DOHH2 (cell line): Measurements from ENCODE around the gene NUP50.

Experiments
- H3F3A ChIP-seq: fragments of 200-600 bp; sonication (generic), shearing (Covaris generic); 2 replicates; pipeline ENCODE4 v1.6.0; 2016; ENCODE audit warnings: antibody characterized with exemption, mild to moderate bottlenecking; ENCODE audit not compliant: control insufficient read depth, insufficient read depth
- H3K27ac ChIP-seq: fragments of 200-600 bp; sonication (generic); 2 replicates; pipeline ENCODE4 v1.5.1; 2014; ENCODE audit warnings: low read depth, mild to moderate bottlenecking, low read length, moderate library complexity
- H3K27me3 ChIP-seq: fragments of 200-600 bp; sonication (generic); 2 replicates; pipeline ENCODE4 v1.6.1; 2014; ENCODE audit warnings: mild to moderate bottlenecking, low read length, mixed read lengths; ENCODE audit not compliant: control insufficient read depth
- H3K36me3 ChIP-seq: fragments of 200-600 bp; sonication (generic); 2 replicates; pipeline ENCODE4 v1.6.1; 2014; ENCODE audit warnings: mild to moderate bottlenecking, low read length, moderate library complexity, mixed read lengths; ENCODE audit not compliant: control insufficient read depth
- H3K4me1 ChIP-seq: fragments of 200-600 bp; sonication (generic); 2 replicates; pipeline ENCODE4 v1.6.1; 2014; ENCODE audit warnings: mild to moderate bottlenecking, low read length, mixed read lengths; ENCODE audit not compliant: control insufficient read depth
- H3K4me2 ChIP-seq: fragments of 200-600 bp; sonication (generic); 2 replicates; pipeline ENCODE4 v1.6.0; 2014; ENCODE audit warnings: mild to moderate bottlenecking, low read length, moderate library complexity
- H3K4me3 ChIP-seq: fragments of 200-600 bp; sonication (generic); 2 replicates; pipeline ENCODE4 v1.5.1; 2014; ENCODE audit warnings: mild to moderate bottlenecking, low read length, mixed read lengths
- H3K79me2 ChIP-seq: fragments of 200-600 bp; sonication (generic); 2 replicates; pipeline ENCODE4 v1.6.1; 2014; ENCODE audit warnings: mild to moderate bottlenecking, low read length, mixed read lengths; ENCODE audit not compliant: control insufficient read depth
- H3K9me2 ChIP-seq: fragments of 200-600 bp; sonication (generic); replicated peaks from 2 replicates; pipeline ENCODE4 v1.6.1; 2014; ENCODE audit warnings: mild to moderate bottlenecking, low read length, mixed read lengths; ENCODE audit not compliant: control insufficient read depth
- H3K9me3 ChIP-seq: fragments of 200-600 bp; sonication (generic); 2 replicates; pipeline ENCODE4 v1.6.1; 2014; ENCODE audit warnings: antibody characterized with exemption, low read length, mixed read lengths; ENCODE audit not compliant: control insufficient read depth, insufficient read depth
- H4K20me1 ChIP-seq: fragments of 200-600 bp; sonication (generic); 2 replicates; pipeline ENCODE4 v1.6.0; 2014; ENCODE audit warnings: low read depth, mild to moderate bottlenecking, antibody characterized with exemption, low read length, moderate library complexity; ENCODE audit not compliant: control insufficient read depth, insufficient read depth
- EZH2phosphoT487 ChIP-seq: fragments of 200-600 bp; sonication (generic); IDR thresholded peaks from 2 replicates; pipeline ENCODE4 v1.6.1; 2017; ENCODE audit warnings: borderline replicate concordance, mild to moderate bottlenecking, antibody characterized with exemption, low read length, moderate library complexity, mixed read lengths
- TF ChIP-seq, protein P1 (sequence below): fragments of 200-600 bp; sonication (generic); IDR thresholded peaks from one replicate; pipeline ENCODE4 v1.5.1; 2014; ENCODE audit warnings: antibody characterized with exemption, mild to moderate bottlenecking, low read depth, low read length; ENCODE audit not compliant: poor library complexity, severe bottlenecking

NUP50 gene

DNA sequence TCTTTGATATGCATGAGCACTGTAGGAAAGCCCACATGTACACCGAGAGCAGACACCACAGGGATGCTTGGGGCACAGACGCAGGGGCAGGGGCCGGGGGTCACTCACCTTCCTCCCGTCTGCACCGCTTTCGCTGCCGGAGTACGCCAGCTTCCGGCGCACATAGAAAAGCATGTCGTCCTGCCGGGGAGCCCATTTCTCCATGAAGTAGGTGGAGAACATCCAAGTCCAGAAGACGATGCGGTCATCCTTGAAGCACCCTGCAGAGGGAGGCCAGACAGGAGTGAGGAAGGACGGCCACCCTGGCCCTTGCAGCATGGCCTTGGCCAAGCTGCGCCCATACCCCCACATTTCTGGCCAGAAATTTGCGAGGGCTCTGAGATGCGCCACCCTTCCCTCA lies 48.1 kb downstream of the NUP50 start:
- Histone ChIP-seq H4K20me1 (0 out of 2 replicates have a peak, but pooled peaks cover 5% of the 10 kb centered on the region), H3K4me3 (no peak overlapping the region), H3K36me3 (peaks cover 29% of the 10 kb centered on the region), H3K4me1 (peaks cover 12% of the 10 kb centered on the region), H3K9me3 (no peaks in the 10 kb centered on the region), H3K27ac (no peak overlapping the region), H3K4me2 (no peak overlapping the region), H3K79me2 (peaks cover 43% of the 10 kb centered on the region), H3K27me3 (no peaks in the 10 kb centered on the region), H3K9me2 (no peaks in the 10 kb centered on the region), H3F3A (no peaks in the 10 kb centered on the region)
- TF ChIP-seq, protein P1, sequence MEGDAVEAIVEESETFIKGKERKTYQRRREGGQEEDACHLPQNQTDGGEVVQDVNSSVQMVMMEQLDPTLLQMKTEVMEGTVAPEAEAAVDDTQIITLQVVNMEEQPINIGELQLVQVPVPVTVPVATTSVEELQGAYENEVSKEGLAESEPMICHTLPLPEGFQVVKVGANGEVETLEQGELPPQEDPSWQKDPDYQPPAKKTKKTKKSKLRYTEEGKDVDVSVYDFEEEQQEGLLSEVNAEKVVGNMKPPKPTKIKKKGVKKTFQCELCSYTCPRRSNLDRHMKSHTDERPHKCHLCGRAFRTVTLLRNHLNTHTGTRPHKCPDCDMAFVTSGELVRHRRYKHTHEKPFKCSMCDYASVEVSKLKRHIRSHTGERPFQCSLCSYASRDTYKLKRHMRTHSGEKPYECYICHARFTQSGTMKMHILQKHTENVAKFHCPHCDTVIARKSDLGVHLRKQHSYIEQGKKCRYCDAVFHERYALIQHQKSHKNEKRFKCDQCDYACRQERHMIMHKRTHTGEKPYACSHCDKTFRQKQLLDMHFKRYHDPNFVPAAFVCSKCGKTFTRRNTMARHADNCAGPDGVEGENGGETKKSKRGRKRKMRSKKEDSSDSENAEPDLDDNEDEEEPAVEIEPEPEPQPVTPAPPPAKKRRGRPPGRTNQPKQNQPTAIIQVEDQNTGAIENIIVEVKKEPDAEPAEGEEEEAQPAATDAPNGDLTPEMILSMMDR: no peak
- no peak for TF ChIP-seq EZH2phosphoT487

DNA sequence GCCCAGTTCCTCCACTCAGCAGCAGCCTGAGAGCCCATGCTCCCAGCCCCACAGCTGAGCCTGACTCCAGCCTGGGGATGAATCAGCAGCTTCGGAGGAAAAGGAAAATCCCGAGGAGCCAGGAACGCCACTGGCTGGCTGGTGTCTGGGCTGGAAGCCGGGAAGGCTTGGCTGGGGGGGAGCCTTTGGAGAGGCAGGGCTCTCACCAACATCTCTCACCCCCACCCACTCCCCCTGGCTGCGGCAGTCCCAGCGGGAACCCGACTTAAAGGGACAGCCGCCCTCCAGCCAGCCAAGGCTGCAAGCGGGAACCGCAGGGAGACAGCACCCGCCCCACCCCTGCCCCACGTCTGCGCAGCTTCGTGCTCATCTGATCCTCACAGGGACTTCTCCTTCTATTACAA lies 48.6 kb downstream of the NUP50 start:
- no peak for TF ChIP-seq EZH2phosphoT487
- TF ChIP-seq, protein P1: no peak
- H3K4me1 ChIP-seq: peaks cover 12% of the 10 kb centered on the region
- peaks cover 29% of the 10 kb centered on the region for H3K36me3 ChIP-seq
- no peak overlapping the region for H3K27ac ChIP-seq
- no peaks in the 10 kb centered on the region for H3K9me3 ChIP-seq
- H3K4me2 ChIP-seq: no peak overlapping the region
- no peaks in the 10 kb centered on the region for H3K27me3 ChIP-seq
- peaks cover 45% of the 10 kb centered on the region for H3K79me2 ChIP-seq
- 0 out of 2 replicates have a peak, but pooled peaks cover 5% of the 10 kb centered on the region for H4K20me1 ChIP-seq
- H3F3A ChIP-seq: no peaks in the 10 kb centered on the region
- H3K4me3 ChIP-seq: no peak overlapping the region
- no peaks in the 10 kb centered on the region for H3K9me2 ChIP-seq

DNA sequence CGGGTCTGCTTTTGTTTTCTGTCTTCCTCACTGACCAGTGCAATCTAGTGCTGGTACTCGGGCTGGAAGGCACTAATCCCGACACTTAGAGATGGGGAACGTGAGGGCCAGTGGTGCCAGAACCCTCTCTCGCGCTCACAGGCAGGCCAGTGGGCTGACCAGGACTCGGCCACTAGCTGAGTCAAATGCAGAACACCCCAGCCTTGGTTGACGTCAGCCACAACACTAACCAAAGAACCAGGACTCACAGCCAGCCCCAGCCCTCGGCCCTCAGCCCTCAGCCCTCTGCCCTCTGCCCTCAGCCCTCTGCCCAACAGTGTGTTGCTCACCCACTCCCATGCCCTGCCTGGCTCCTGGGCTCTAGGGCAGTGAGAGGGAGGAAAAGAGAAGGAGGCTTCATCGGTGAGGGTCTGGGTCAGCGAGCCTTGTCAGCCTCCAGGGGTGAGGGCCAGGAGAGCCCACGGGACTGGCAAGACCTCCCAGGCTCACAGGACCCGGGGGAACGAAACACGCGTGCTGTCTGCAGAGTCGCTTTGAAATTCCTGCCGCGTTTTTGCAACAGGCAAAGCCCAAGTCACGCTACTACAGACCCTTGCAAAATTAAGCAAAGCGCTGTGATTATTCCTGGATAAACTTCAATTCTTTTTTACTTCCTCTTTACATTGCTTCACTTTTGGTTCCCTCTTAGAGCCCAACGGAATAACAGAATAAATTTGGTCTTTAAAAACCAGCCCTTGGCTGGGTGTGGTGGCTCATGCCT lies 49.4 kb downstream of the NUP50 start:
- no peak overlapping the region for H3K4me2 ChIP-seq
- H3K4me1 ChIP-seq: peaks cover 12% of the 10 kb centered on the region
- H3K27me3 ChIP-seq: no peaks in the 10 kb centered on the region
- peaks cover 52% of the 10 kb centered on the region for H3K79me2 ChIP-seq
- TF ChIP-seq EZH2phosphoT487: no peak
- TF ChIP-seq, protein P1: no peak
- H3F3A ChIP-seq: no peaks in the 10 kb centered on the region
- 0 out of 2 replicates have a peak, but pooled peaks cover 5% of the 10 kb centered on the region for H4K20me1 ChIP-seq
- H3K9me3 ChIP-seq: no peaks in the 10 kb centered on the region
- peaks cover 25% of the 10 kb centered on the region for H3K36me3 ChIP-seq
- H3K4me3 ChIP-seq: no peak overlapping the region
- no peaks in the 10 kb centered on the region for H3K9me2 ChIP-seq
- H3K27ac ChIP-seq: no peak overlapping the region
